Measurements from ENCODE around the gene USP13. TPM values are rescaled to one million over a fixed set of nuclear protein-coding genes. Genes with fewer than 3 reads are reported as not detected.

USP13 gene
- total and polyA plus RNA-seq, 2 experiments from 2014 or later: 9.6 to 22.7 TPM

DNA sequence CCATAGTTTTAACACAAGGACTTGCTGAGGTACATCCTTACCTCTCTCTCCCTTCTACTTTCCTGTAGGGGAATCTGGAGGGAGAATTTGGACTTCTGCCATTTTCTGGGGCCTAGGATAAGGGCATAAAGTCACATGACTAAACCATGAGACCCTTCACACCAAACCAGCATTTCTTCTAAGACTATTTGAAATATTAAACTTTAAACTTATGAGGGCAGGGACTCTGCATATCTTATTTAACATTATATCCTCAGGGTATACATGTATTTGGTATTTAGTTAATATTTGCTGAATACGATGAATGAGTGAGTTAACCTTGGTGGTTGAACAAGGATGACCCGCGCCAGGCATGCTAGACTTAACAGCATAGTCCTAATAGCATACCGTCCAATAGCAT is 63.4 kb downstream of the USP13 start:
- Mint-ChIP-seq H3K4me3 (no peak overlapping the region), H3K4me1 (peaks cover 38% of the 10 kb centered on the region), H3K36me3 (ENCODE audit: low read depth) (peaks cover 15% of the 10 kb centered on the region), H3K27ac (no peak overlapping the region), H3K9me3 (no peaks in the 10 kb centered on the region), H3K27me3 (ENCODE audit: insufficient read depth, low read depth, poor library complexity) (peaks cover 9% of the 10 kb centered on the region)
- Histone ChIP-seq H3K4me2 (no peak overlapping the region), H3K4me1 (ENCODE audit: insufficient read depth) (peaks cover 24% of the 10 kb centered on the region), H3K27me3 (ENCODE audit: insufficient read depth) (no peaks in the 10 kb centered on the region), H3F3A (replicated peaks; ENCODE audit: low read depth) (no peaks in the 10 kb centered on the region), H3K36me3 (ENCODE audit: insufficient read depth) (no peaks in the 10 kb centered on the region), H3K9me2 (ENCODE audit: insufficient read depth) (no peaks in the 10 kb centered on the region; the same call in 1 of the 2 replicates), H2AFZ (no peak overlapping the region), H3K27ac (ENCODE audit: low read depth) (no peak overlapping the region), H3K4me3 (no peak overlapping the region), H3K79me2 (replicated peaks; ENCODE audit: insufficient read depth) (0 out of 2 replicates have a peak, but pooled peaks cover 3% of the 10 kb centered on the region), H4K20me1 (replicated peaks; ENCODE audit: insufficient read depth) (no peaks in the 10 kb centered on the region)
- ATAC-seq (no peak), DNase-seq (ENCODE audit: low spot score) (no peak)
- TF ChIP-seq, protein P1, sequence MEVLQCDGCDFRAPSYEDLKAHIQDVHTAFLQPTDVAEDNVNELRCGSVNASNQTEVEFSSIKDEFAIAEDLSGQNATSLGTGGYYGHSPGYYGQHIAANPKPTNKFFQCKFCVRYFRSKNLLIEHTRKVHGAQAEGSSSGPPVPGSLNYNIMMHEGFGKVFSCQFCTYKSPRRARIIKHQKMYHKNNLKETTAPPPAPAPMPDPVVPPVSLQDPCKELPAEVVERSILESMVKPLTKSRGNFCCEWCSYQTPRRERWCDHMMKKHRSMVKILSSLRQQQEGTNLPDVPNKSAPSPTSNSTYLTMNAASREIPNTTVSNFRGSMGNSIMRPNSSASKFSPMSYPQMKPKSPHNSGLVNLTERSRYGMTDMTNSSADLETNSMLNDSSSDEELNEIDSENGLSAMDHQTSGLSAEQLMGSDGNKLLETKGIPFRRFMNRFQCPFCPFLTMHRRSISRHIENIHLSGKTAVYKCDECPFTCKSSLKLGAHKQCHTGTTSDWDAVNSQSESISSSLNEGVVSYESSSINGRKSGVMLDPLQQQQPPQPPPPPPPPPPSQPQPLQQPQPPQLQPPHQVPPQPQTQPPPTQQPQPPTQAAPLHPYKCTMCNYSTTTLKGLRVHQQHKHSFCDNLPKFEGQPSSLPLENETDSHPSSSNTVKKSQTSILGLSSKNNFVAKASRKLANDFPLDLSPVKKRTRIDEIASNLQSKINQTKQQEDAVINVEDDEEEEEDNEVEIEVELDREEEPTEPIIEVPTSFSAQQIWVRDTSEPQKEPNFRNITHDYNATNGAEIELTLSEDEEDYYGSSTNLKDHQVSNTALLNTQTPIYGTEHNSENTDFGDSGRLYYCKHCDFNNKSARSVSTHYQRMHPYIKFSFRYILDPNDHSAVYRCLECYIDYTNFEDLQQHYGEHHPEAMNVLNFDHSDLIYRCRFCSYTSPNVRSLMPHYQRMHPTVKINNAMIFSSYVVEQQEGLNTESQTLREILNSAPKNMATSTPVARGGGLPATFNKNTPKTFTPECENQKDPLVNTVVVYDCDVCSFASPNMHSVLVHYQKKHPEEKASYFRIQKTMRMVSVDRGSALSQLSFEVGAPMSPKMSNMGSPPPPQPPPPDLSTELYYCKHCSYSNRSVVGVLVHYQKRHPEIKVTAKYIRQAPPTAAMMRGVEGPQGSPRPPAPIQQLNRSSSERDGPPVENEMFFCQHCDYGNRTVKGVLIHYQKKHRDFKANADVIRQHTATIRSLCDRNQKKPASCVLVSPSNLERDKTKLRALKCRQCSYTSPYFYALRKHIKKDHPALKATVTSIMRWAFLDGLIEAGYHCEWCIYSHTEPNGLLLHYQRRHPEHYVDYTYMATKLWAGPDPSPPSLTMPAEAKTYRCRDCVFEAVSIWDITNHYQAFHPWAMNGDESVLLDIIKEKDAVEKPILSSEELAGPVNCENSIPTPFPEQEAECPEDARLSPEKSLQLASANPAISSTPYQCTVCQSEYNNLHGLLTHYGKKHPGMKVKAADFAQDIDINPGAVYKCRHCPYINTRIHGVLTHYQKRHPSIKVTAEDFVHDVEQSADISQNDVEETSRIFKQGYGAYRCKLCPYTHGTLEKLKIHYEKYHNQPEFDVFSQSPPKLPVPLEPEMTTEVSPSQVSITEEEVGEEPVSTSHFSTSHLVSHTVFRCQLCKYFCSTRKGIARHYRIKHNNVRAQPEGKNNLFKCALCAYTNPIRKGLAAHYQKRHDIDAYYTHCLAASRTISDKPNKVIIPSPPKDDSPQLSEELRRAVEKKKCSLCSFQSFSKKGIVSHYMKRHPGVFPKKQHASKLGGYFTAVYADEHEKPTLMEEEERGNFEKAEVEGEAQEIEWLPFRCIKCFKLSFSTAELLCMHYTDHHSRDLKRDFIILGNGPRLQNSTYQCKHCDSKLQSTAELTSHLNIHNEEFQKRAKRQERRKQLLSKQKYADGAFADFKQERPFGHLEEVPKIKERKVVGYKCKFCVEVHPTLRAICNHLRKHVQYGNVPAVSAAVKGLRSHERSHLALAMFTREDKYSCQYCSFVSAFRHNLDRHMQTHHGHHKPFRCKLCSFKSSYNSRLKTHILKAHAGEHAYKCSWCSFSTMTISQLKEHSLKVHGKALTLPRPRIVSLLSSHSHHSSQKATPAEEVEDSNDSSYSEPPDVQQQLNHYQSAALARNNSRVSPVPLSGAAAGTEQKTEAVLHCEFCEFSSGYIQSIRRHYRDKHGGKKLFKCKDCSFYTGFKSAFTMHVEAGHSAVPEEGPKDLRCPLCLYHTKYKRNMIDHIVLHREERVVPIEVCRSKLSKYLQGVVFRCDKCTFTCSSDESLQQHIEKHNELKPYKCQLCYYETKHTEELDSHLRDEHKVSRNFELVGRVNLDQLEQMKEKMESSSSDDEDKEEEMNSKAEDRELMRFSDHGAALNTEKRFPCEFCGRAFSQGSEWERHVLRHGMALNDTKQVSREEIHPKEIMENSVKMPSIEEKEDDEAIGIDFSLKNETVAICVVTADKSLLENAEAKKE (CRISPR knock-in tag; IDR thresholded peaks at IDR 0.05): no peak
- no peak for TF ChIP-seq STAT1 (IDR thresholded peaks at IDR 0.05; ENCODE audit: unreplicated experiment)
- TF ChIP-seq POLR2AphosphoS5 (IDR thresholded peaks at IDR 0.05; ENCODE audit: low read depth): no peak
- no peak for TF ChIP-seq ZNF331 (CRISPR knock-in tag; IDR thresholded peaks at IDR 0.05; ENCODE audit: low read depth)
- TF ChIP-seq, protein P2, sequence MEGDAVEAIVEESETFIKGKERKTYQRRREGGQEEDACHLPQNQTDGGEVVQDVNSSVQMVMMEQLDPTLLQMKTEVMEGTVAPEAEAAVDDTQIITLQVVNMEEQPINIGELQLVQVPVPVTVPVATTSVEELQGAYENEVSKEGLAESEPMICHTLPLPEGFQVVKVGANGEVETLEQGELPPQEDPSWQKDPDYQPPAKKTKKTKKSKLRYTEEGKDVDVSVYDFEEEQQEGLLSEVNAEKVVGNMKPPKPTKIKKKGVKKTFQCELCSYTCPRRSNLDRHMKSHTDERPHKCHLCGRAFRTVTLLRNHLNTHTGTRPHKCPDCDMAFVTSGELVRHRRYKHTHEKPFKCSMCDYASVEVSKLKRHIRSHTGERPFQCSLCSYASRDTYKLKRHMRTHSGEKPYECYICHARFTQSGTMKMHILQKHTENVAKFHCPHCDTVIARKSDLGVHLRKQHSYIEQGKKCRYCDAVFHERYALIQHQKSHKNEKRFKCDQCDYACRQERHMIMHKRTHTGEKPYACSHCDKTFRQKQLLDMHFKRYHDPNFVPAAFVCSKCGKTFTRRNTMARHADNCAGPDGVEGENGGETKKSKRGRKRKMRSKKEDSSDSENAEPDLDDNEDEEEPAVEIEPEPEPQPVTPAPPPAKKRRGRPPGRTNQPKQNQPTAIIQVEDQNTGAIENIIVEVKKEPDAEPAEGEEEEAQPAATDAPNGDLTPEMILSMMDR (conservative IDR thresholded peaks at IDR 0.05; ENCODE audit: low read depth in 2 of 2): no peak
- TF ChIP-seq, protein P3, sequence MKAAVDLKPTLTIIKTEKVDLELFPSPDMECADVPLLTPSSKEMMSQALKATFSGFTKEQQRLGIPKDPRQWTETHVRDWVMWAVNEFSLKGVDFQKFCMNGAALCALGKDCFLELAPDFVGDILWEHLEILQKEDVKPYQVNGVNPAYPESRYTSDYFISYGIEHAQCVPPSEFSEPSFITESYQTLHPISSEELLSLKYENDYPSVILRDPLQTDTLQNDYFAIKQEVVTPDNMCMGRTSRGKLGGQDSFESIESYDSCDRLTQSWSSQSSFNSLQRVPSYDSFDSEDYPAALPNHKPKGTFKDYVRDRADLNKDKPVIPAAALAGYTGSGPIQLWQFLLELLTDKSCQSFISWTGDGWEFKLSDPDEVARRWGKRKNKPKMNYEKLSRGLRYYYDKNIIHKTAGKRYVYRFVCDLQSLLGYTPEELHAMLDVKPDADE (IDR thresholded peaks at IDR 0.05): no peak
- TF ChIP-seq EZH2 (IDR thresholded peaks at IDR 0.05; ENCODE audit: low read depth, unreplicated experiment): no peak
- TF ChIP-seq ZNF114 (CRISPR knock-in tag; IDR thresholded peaks at IDR 0.05): no peak
